Loucy (cell line): ENCODE results near the gene MSL3.

Source experiments
- H2AFZ ChIP-seq: fragments of 200-600 bp; sonication (generic); 2 replicates; pipeline ENCODE4 v1.6.0; 2016; ENCODE audit warnings: antibody characterized with exemption, mild to moderate bottlenecking, low read length, moderate library complexity
- H3F3A ChIP-seq: fragments of 200-600 bp; 2 replicates; pipeline ENCODE4 v1.6.0; 2016; ENCODE audit warnings: antibody characterized with exemption, low read depth, mild to moderate bottlenecking
- H3K27me3 ChIP-seq: fragments of 200-600 bp; sonication (generic); 2 replicates; pipeline ENCODE4 v1.6.1; 2014; ENCODE audit warnings: low read length, mild to moderate bottlenecking; ENCODE audit not compliant: insufficient read depth, poor library complexity, severe bottlenecking
- H3K36me3 ChIP-seq: fragments of 200-600 bp; sonication (generic); 2 replicates; pipeline ENCODE4 v1.6.1; 2016; ENCODE audit warnings: low read length; ENCODE audit not compliant: insufficient read depth
- H3K4me1 ChIP-seq: fragments of 200-600 bp; sonication (generic); 2 replicates; pipeline ENCODE4 v1.5.1; 2014; ENCODE audit warnings: low read length, mild to moderate bottlenecking; ENCODE audit not compliant: insufficient read depth, poor library complexity, severe bottlenecking
- H3K4me2 ChIP-seq: fragments of 200-600 bp; sonication (generic); 2 replicates; pipeline ENCODE4 v1.6.0; 2014; ENCODE audit warnings: antibody characterized with exemption, low read length, low read depth, mild to moderate bottlenecking; ENCODE audit not compliant: poor library complexity, severe bottlenecking
- H3K4me3 ChIP-seq: fragments of 200-600 bp; sonication (generic); 2 replicates; pipeline ENCODE4 v1.5.1; 2014; ENCODE audit warnings: low read length, mild to moderate bottlenecking, mixed read lengths; ENCODE audit not compliant: poor library complexity, severe bottlenecking
- H3K79me2 ChIP-seq: fragments of 200-600 bp; sonication (generic); 2 replicates; pipeline ENCODE4 v1.6.1; 2014; ENCODE audit warnings: low read length; ENCODE audit not compliant: insufficient read depth
- H3K9ac ChIP-seq: fragments of 200-600 bp; sonication (generic); 2 replicates; pipeline ENCODE4 v1.6.0; 2014; ENCODE audit warnings: mild to moderate bottlenecking, low read depth, low read length, moderate library complexity; ENCODE audit not compliant: poor library complexity, severe bottlenecking
- H3K9me2 ChIP-seq: fragments of 200-600 bp; sonication (generic); replicated peaks from 2 replicates; pipeline ENCODE4 v1.6.1; 2016; ENCODE audit warnings: low read depth, low read length, mixed read lengths
- H3K9me3 ChIP-seq: fragments of 200-600 bp; sonication (generic); 2 replicates; pipeline ENCODE4 v1.6.1; 2014; ENCODE audit warnings: mild to moderate bottlenecking, antibody characterized with exemption, low read length, low read depth; ENCODE audit not compliant: insufficient read depth
- H4K20me1 ChIP-seq: fragments of 200-600 bp; sonication (generic); 2 replicates; pipeline ENCODE4 v1.6.0; 2014; ENCODE audit warnings: antibody characterized with exemption, low read length, mild to moderate bottlenecking; ENCODE audit not compliant: insufficient read depth, poor library complexity, severe bottlenecking
- CTCF ChIP-seq: fragments of 200-600 bp; sonication (generic); conservative IDR thresholded peaks from 2 replicates; pipeline ENCODE4 v1.5.1; 2014; ENCODE audit warnings: mild to moderate bottlenecking, antibody characterized with exemption, low read length
- EZH2phosphoT487 ChIP-seq: fragments of 200-600 bp; IDR thresholded peaks from 2 replicates; pipeline ENCODE4 v1.6.1; 2018; ENCODE audit warnings: antibody characterized with exemption, mild to moderate bottlenecking, moderate library complexity, borderline replicate concordance

MSL3 gene

DNA sequence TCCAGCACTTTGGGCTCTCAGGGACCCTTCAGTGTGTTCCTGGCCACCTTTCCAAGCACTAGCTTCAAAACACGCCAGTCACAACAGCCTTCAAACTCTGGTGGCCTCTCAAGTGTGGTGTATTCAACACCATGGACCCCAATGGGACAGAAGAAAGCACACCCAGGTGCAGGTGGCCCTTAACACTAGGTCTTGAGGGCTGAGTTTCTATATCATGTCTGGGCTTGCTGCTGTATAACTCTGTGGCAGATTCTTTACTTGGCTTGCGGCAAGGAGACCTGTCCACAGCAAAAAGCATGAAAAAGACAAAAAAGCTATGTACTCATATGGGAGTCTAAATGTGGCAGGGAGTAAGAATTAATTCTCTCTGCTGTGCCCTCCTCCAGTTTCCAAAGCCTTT lies 23.1 kb downstream of the MSL3 start:
- no peak for TF ChIP-seq CTCF
- H4K20me1 ChIP-seq = no peaks in the 10 kb centered on the region
- H3K36me3 ChIP-seq = no peaks in the 10 kb centered on the region
- H3K79me2 ChIP-seq = no peaks in the 10 kb centered on the region
- no peaks in the 10 kb centered on the region for H3K27me3 ChIP-seq
- no peak overlapping the region for H3K4me3 ChIP-seq
- no peak overlapping the region for H2AFZ ChIP-seq
- H3F3A ChIP-seq = no peaks in the 10 kb centered on the region
- H3K9me2 ChIP-seq = no peaks in the 10 kb centered on the region
- no peak overlapping the region for H3K4me2 ChIP-seq
- no peak overlapping the region for H3K9ac ChIP-seq
- no peaks in the 10 kb centered on the region for H3K4me1 ChIP-seq
- H3K9me3 ChIP-seq = no peaks in the 10 kb centered on the region

DNA sequence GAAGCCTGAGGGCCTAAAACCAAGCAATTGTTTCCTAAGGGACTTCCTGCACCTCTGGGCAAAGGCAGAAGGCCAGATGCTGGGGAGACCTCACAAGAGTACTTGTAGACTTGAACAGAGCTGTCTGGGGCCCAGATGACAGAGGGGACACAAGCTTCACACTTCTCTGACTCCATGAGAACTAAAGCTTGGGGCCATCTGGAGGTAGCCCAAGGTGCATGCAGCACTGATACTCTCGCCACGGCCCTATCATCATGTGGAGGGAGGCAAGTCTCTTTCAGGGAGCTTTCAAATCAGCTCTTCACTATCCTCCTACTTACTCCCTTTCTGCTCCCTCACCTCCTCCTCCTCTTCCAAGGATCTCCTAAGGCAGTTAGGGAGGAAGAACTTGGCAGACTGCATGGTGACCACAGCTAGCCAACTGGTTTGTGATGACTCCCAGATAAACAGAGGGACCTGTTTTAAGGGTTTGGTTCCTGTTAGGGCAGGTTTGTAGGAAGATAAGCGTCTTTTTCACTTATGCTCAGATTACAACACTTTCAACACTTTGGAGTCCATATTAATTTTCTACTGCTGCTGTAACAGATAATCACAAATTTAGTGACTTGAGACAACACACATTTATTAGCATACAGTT lies 23.8 kb downstream of the MSL3 start:
- no peaks in the 10 kb centered on the region for H3K4me1 ChIP-seq
- H4K20me1 ChIP-seq = no peaks in the 10 kb centered on the region
- no peak overlapping the region for H3K9ac ChIP-seq
- H3F3A ChIP-seq = no peaks in the 10 kb centered on the region
- no peak overlapping the region for H2AFZ ChIP-seq
- no peaks in the 10 kb centered on the region for H3K9me2 ChIP-seq
- H3K79me2 ChIP-seq = no peaks in the 10 kb centered on the region
- no peaks in the 10 kb centered on the region for H3K27me3 ChIP-seq
- H3K9me3 ChIP-seq = no peaks in the 10 kb centered on the region
- H3K4me2 ChIP-seq = no peak overlapping the region
- H3K4me3 ChIP-seq = no peak overlapping the region
- H3K36me3 ChIP-seq = no peaks in the 10 kb centered on the region
- no peak for TF ChIP-seq CTCF
- no peak for TF ChIP-seq EZH2phosphoT487

- no peaks in the 10 kb centered on the region for H3K36me3 ChIP-seq
- H2AFZ ChIP-seq = no peak overlapping the region
- H3K9me2 ChIP-seq = no peaks in the 10 kb centered on the region
- TF ChIP-seq EZH2phosphoT487 (no peak), CTCF (no peak)
- no peaks in the 10 kb centered on the region for H3K9me3 ChIP-seq
- no peaks in the 10 kb centered on the region for H3K27me3 ChIP-seq
- no peaks in the 10 kb centered on the region for H3K4me1 ChIP-seq
- no peak overlapping the region for H3K4me2 ChIP-seq
- H3K79me2 ChIP-seq = no peaks in the 10 kb centered on the region
- no peak overlapping the region for H3K4me3 ChIP-seq
- H4K20me1 ChIP-seq = no peaks in the 10 kb centered on the region
- no peaks in the 10 kb centered on the region for H3F3A ChIP-seq
- H3K9ac ChIP-seq = no peak overlapping the region
Observed at GRCh38 chrX:11784543-11784942, 26.5 kb downstream of the MSL3 start.
